Activated naive CD8-positive, alpha-beta T cell treated with anti-CD3 and anti-CD28 coated beads, Interleukin-2, amount 50 U/mL, for 24 hours (primary cell): ENCODE measurements around the gene DNPH1.

Source experiments
- ATAC-seq: fragments of 150-1000 bp; cut with Tn5 transposase; one replicate; pipeline ENCODE4 v1.10.0; 2021
- DNase-seq: peaks from one replicate; pipeline ENCODE4 v3.0.0; 2021
- H3K27ac Mint-ChIP-seq: one replicate; pipeline ENCODE4 v1.8.0; 2021; ENCODE audit warnings: mild to moderate bottlenecking, mixed read lengths
- H3K27me3 Mint-ChIP-seq: one replicate; pipeline ENCODE4 v1.8.0; 2021; ENCODE audit warnings: mixed read lengths
- H3K36me3 Mint-ChIP-seq: one replicate; pipeline ENCODE4 v1.8.0; 2021; ENCODE audit warnings: low read depth, mixed read lengths
- H3K4me1 Mint-ChIP-seq: one replicate; pipeline ENCODE4 v1.8.0; 2021; ENCODE audit warnings: mixed read lengths
- H3K4me3 Mint-ChIP-seq: one replicate; pipeline ENCODE4 v1.8.0; 2021; ENCODE audit warnings: mild to moderate bottlenecking, moderate library complexity, mixed read lengths
- H3K9me3 Mint-ChIP-seq: one replicate; pipeline ENCODE4 v1.8.0; 2021; ENCODE audit warnings: mixed read lengths

DNPH1 gene

GRCh38 chr6:43242908-43243663 lies 13.8 kb upstream of the DNPH1 start, which contains the start of gene TTBK1:
TTBK1 (plus strand) TSS chr6:43243481; CDS start chr6:43246661, 3,180 bp downstream.
- ATAC-seq, result no peak
- H3K4me3 Mint-ChIP-seq, result no peak within 1 kb of the TSS
- no peak within 1 kb of the TSS for H3K27ac Mint-ChIP-seq
- H3K9me3 Mint-ChIP-seq, result peaks cover 5% of the 10 kb centered on the region
- H3K36me3 Mint-ChIP-seq, result no peaks in the 10 kb centered on the region
- H3K27me3 Mint-ChIP-seq, result peaks cover 21% of the 10 kb centered on the region
- peaks cover 13% of the 10 kb centered on the region for H3K4me1 Mint-ChIP-seq
- no peak for DNase-seq

DNA sequence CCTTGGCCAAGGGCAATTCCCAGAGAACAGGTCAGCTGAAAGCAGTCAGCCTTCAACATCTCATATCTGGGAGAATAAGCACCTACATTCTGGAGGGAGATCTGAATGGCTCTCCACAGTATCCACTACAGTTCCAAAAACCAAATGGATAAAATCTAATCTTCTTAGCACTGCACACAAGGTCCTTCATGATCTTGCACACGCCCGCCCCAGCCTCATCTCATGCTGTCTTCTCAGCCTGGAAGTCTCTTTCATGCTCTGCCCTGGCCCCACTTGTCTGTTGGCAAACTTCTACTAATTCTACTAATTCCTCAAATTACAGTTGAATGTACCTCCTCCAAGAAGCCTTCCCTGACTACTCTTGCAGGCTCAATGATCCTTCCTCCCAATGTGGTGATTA lies 12.2 kb upstream of the DNPH1 start:
- H3K9me3 Mint-ChIP-seq, result peaks cover 5% of the 10 kb centered on the region
- peaks cover under 1% of the 10 kb centered on the region for H3K4me1 Mint-ChIP-seq
- DNase-seq, result no peak
- no peaks in the 10 kb centered on the region for H3K36me3 Mint-ChIP-seq
- H3K27me3 Mint-ChIP-seq, result peaks cover 23% of the 10 kb centered on the region
- H3K4me3 Mint-ChIP-seq, result no peak overlapping the region
- ATAC-seq, result no peak
- H3K27ac Mint-ChIP-seq, result no peak overlapping the region

DNA sequence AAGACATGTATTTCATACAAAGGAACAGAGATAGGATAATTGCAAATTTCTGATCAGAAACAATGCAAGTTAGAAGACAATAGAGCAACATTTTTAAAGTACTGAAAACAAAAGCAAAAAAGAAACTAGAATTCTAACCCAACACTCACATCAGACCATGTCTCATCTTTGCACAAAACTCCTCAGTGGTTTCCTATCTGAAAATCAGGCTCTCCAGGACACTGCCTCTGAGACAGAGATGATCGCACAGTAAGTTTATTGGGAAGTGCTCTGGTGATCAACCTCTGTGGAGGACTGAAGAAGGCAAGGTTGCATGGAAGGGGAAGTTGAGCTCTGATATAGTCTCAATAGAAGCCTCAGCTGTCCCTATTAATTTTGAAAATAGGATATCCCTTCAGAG lies 11.7 kb upstream of the DNPH1 start:
- Mint-ChIP-seq H3K4me1 (no peaks in the 10 kb centered on the region), H3K4me3 (no peak overlapping the region), H3K27me3 (peaks cover 26% of the 10 kb centered on the region), H3K27ac (no peak overlapping the region), H3K9me3 (peaks cover 5% of the 10 kb centered on the region), H3K36me3 (no peaks in the 10 kb centered on the region)
- DNase-seq (no peak), ATAC-seq (no peak)

DNA sequence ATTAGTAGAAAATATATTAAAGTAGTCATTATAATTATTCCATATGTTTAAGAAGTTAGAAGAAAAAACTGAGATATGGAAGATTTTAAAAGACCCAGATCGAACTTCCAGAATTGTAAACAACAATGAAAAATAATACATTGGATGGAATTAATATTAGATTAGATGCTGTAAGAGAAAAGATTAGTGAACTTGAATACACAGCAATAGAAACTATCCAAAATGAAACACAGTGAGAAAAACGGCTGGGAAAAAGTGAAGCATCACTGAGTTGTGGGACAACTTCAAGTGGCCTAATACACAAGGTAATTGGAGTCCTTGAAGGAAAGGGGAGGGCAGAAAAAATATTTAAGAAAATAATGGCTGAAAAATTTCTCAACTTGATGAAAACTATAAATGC lies 9.8 kb upstream of the DNPH1 start:
- H3K4me1 Mint-ChIP-seq, result no peaks in the 10 kb centered on the region
- no peak overlapping the region for H3K27ac Mint-ChIP-seq
- H3K36me3 Mint-ChIP-seq, result no peaks in the 10 kb centered on the region
- DNase-seq (no peak), ATAC-seq (no peak)
- peaks cover 5% of the 10 kb centered on the region for H3K9me3 Mint-ChIP-seq
- peaks cover 26% of the 10 kb centered on the region for H3K27me3 Mint-ChIP-seq
- H3K4me3 Mint-ChIP-seq, result no peak overlapping the region

- Mint-ChIP-seq H3K4me1 (no peaks in the 10 kb centered on the region), H3K4me3 (no peak overlapping the region), H3K36me3 (no peaks in the 10 kb centered on the region), H3K27me3 (peaks cover 26% of the 10 kb centered on the region), H3K27ac (no peak overlapping the region), H3K9me3 (peaks cover 5% of the 10 kb centered on the region)
- no peak for ATAC-seq
- no peak for DNase-seq
Measured at GRCh38 chr6:43235841-43236240, 6.6 kb upstream of the DNPH1 start.

GRCh38 chr6:43231735-43232450 lies 2.6 kb upstream of the DNPH1 start:
- DNase-seq, result no peak
- H3K27ac Mint-ChIP-seq, result no peak overlapping the region
- H3K9me3 Mint-ChIP-seq, result no peaks in the 10 kb centered on the region
- peaks cover 21% of the 10 kb centered on the region for H3K4me1 Mint-ChIP-seq
- no peak overlapping the region for H3K4me3 Mint-ChIP-seq
- H3K36me3 Mint-ChIP-seq, result peaks cover 8% of the 10 kb centered on the region
- H3K27me3 Mint-ChIP-seq, result peaks cover 5% of the 10 kb centered on the region
- no peak for ATAC-seq

- Mint-ChIP-seq H3K4me1 (peaks cover 29% of the 10 kb centered on the region), H3K4me3 (no peak overlapping the region), H3K27me3 (peaks cover 3% of the 10 kb centered on the region), H3K9me3 (no peaks in the 10 kb centered on the region), H3K36me3 (peaks cover 12% of the 10 kb centered on the region), H3K27ac (no peak overlapping the region)
- DNase-seq (no peak), ATAC-seq (no peak)
Measured at GRCh38 chr6:43231053-43231452, 1.8 kb upstream of the DNPH1 start.

DNA sequence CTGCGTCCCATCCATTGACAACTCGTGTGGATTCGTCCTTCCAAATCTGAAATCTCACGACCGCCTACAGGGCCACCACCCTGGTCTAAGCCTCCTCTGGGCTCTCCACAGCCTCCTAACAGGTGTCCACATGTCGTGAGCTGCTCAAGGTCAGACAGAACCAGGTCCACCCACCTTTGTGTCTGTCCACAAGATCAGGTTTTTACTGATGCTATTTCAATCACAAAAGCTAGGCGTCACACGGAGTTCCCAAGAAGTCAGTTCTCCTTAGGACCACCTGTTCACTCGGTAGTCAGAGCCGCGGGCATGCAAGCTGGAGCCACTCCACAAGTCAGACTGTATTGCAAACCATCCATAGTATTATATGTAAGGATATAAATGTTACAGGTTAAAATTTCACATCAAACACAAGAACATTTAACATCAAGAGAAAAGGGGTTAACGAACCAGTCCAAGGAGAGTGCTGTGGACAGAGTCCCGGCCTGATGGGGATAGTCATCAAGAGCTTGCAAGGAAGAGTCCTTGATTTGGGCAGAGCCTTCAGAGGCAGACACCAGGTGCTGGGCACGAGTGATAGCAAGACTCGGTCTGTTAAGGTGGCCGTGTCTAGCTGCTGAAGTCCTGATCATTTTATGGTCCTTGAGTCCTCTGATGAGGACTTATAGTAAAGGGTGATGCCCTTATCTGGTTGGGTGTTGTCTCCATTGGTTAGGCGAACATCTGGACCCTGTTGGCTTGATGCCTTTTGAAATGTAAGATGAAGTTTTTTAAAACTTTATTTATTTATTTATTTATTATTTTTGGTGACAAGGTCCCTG lies 731 bp upstream of the DNPH1 start:
- Mint-ChIP-seq H3K9me3 (no peaks in the 10 kb centered on the region), H3K27ac (peak overlapping the region; percentile 87), H3K36me3 (peaks cover 20% of the 10 kb centered on the region), H3K4me1 (peaks cover 40% of the 10 kb centered on the region), H3K27me3 (peaks cover 3% of the 10 kb centered on the region), H3K4me3 (peak overlapping the region; percentile 91)
- DNase-seq, result no peak
- no peak for ATAC-seq

DNA sequence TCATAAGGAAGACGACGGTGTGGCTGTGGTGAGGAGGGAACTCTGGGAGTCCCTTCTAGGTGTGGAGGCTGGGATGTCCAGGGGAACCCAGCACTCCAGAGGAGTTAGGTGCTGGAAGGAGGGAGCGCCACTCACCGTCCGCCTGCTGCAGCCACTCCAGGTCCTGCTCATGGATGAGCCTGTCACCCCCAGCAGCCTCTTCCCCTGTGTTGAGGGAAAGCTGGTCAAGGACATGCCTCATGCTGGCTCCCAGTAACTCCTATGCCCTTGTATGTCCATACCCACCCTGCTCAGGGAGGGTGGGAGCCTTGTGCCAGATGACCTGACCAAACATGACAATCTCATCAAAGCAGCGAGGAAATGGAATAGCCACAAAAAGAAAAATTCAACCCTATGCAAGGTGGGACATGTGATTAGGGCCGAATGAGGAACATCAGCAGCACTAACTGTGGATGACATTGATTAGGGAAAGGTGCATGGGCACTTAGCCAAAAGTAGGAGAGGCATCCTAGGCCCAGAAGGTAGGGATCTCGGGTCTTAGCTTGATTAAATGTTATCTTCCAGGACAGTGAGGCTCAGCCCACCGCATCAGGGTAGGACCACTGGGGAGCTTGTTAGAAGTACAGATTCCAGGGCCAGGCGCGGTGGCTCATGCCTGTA lies 3.0 kb downstream of the DNPH1 start:
- no peak for DNase-seq
- peaks cover under 1% of the 10 kb centered on the region for H3K27me3 Mint-ChIP-seq
- ATAC-seq, result no peak
- H3K4me3 Mint-ChIP-seq, result peak overlapping the region; percentile 33
- peaks cover 26% of the 10 kb centered on the region for H3K36me3 Mint-ChIP-seq
- peaks cover 68% of the 10 kb centered on the region for H3K4me1 Mint-ChIP-seq
- peak overlapping the region; percentile 8 for H3K27ac Mint-ChIP-seq
- H3K9me3 Mint-ChIP-seq, result no peaks in the 10 kb centered on the region

DNA sequence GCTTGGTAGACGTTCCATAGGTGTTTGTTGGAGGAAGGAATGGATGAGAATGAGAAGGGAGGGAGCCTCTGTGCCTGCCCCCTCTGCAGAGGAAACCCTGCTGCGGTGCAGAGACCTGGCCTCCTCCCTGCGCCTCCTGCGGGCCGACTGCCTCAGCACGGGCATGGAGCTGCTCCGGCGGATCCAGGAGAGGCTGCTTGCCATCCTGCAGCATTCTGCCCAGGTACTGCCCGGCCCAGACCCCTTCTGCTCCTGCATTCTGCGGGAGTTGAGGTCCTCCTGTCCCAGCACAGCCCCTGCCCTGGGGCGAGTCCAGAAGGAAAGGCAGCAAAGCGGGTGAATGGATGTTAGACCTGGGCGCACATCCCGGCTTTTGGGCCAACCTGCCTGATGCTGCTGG lies 6.1 kb downstream of the DNPH1 start:
- Mint-ChIP-seq H3K27me3 (no peaks in the 10 kb centered on the region), H3K4me3 (no peak overlapping the region), H3K4me1 (peaks cover 59% of the 10 kb centered on the region), H3K36me3 (peaks cover 31% of the 10 kb centered on the region), H3K27ac (peak overlapping the region; percentile 50), H3K9me3 (no peaks in the 10 kb centered on the region)
- DNase-seq (no peak), ATAC-seq (no peak)

- ATAC-seq, result no peak
- H3K4me3 Mint-ChIP-seq, result no peak overlapping the region
- H3K27me3 Mint-ChIP-seq, result no peaks in the 10 kb centered on the region
- H3K4me1 Mint-ChIP-seq, result peaks cover 52% of the 10 kb centered on the region
- no peaks in the 10 kb centered on the region for H3K9me3 Mint-ChIP-seq
- peaks cover 29% of the 10 kb centered on the region for H3K36me3 Mint-ChIP-seq
- H3K27ac Mint-ChIP-seq, result peak overlapping the region; percentile 50
- DNase-seq, result no peak
Measured at GRCh38 chr6:43222418-43223059, 6.7 kb downstream of the DNPH1 start.

GRCh38 chr6:43221046-43221972 lies 8.0 kb downstream of the DNPH1 start:
- H3K9me3 Mint-ChIP-seq, result no peaks in the 10 kb centered on the region
- peaks cover 25% of the 10 kb centered on the region for H3K36me3 Mint-ChIP-seq
- no peak for DNase-seq
- H3K4me1 Mint-ChIP-seq, result peaks cover 45% of the 10 kb centered on the region
- no peak for ATAC-seq
- no peak overlapping the region for H3K4me3 Mint-ChIP-seq
- H3K27me3 Mint-ChIP-seq, result no peaks in the 10 kb centered on the region
- H3K27ac Mint-ChIP-seq, result no peak overlapping the region

DNA sequence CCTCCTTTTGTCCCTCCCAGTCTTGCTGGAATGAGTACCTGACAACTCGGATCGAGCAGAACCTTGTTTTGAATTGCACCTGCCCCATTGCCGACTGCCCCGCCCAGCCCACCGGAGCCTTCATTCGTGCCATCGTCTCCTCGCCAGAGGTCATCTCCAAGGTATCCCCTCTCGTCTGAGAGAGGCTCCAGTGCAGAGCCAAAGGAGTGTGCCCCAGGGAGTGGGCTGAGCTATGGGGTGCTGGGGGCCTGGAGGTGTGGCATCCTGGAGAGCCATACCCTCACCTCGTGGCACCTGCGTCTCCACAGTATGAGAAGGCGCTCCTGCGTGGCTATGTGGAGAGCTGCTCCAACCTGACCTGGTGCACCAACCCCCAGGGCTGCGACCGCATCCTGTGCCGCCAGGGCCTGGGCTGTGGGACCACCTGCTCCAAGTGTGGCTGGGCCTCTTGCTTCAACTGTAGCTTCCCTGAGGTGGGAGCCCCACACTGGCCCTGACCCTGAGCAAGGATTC lies 8.8 kb downstream of the DNPH1 start:
- Mint-ChIP-seq H3K4me3 (no peak overlapping the region), H3K27ac (no peak overlapping the region), H3K27me3 (no peaks in the 10 kb centered on the region), H3K4me1 (peaks cover 37% of the 10 kb centered on the region), H3K9me3 (no peaks in the 10 kb centered on the region), H3K36me3 (peaks cover 20% of the 10 kb centered on the region)
- no peak for DNase-seq
- ATAC-seq, result no peak
